Measurements from ENCODE around the gene EMD. TPM values are rescaled to one million over a fixed set of nuclear protein-coding genes. Genes with fewer than 3 reads are reported as not detected.
"Not testable (repeated sequence)": the region's sequence is repeated elsewhere in the genome, so short reads cannot be mapped to it uniquely, and the experiment has no call there.

Gene EMD
- total RNA-seq = 42.5 and 45.9 TPM in 2 replicates
- long read RNA-seq, partial matches to known transcripts = 0 of 2 reads
- long read RNA-seq, other reads (novel, unspliced or antisense) = 0 of 2 reads

- DNase-seq (ENCODE audit: low spot score, unreplicated experiment) = peak; percentile 91
- Mint-ChIP-seq H3K4me3 (ENCODE audit: low read depth) (peak within 1 kb of the TSS; percentile 80), H3K9me3 (ENCODE audit: low read depth) (peaks cover 2% of the 10 kb centered on the region), H3K27ac (peak within 1 kb of the TSS; percentile 95), H3K36me3 (ENCODE audit: insufficient read depth) (peaks cover 2% of the 10 kb centered on the region), H3K27me3 (no peaks in the 10 kb centered on the region), H3K4me1 (ENCODE audit: low read depth) (peaks cover 9% of the 10 kb centered on the region)
- TF ChIP-seq CTCF (IDR thresholded peaks at IDR 0.05; ENCODE audit: unreplicated experiment) = no peak
Measured at GRCh38 chrX:154378799-154379568, at the start of gene EMD. EMD (plus strand) TSS chrX:154379295; CDS start chrX:154379485, 190 bp downstream.

GRCh38 chrX:154332561-154332960, 46.5 kb upstream of the EMD start:
- Mint-ChIP-seq H3K9me3 (ENCODE audit: low read depth) (no peaks in the 10 kb centered on the region), H3K4me3 (ENCODE audit: low read depth) (no peak overlapping the region), H3K27me3 (no peaks in the 10 kb centered on the region), H3K27ac (no peak overlapping the region), H3K36me3 (ENCODE audit: insufficient read depth) (no peaks in the 10 kb centered on the region), H3K4me1 (ENCODE audit: low read depth) (peaks cover 2% of the 10 kb centered on the region)
- DNase-seq (ENCODE audit: low spot score, unreplicated experiment) = no peak
- TF ChIP-seq CTCF (IDR thresholded peaks at IDR 0.05; ENCODE audit: unreplicated experiment) = no peak

- no peaks in the 10 kb centered on the region for H3K9me3 Mint-ChIP-seq (ENCODE audit: low read depth)
- no peak overlapping the region for H3K27ac Mint-ChIP-seq
- no peaks in the 10 kb centered on the region for H3K36me3 Mint-ChIP-seq (ENCODE audit: insufficient read depth)
- no peak overlapping the region for H3K4me3 Mint-ChIP-seq (ENCODE audit: low read depth)
- DNase-seq (ENCODE audit: low spot score, unreplicated experiment) = no peak
- peaks cover 2% of the 10 kb centered on the region for H3K4me1 Mint-ChIP-seq (ENCODE audit: low read depth)
- TF ChIP-seq CTCF (IDR thresholded peaks at IDR 0.05; ENCODE audit: unreplicated experiment) = no peak
- H3K27me3 Mint-ChIP-seq = no peaks in the 10 kb centered on the region
Measured at GRCh38 chrX:154333116-154333515, 46.0 kb upstream of the EMD start.

GRCh38 chrX:154333837-154334271, 45.2 kb upstream of the EMD start:
- H3K27me3 Mint-ChIP-seq = no peaks in the 10 kb centered on the region
- no peak for DNase-seq (ENCODE audit: low spot score, unreplicated experiment)
- H3K4me3 Mint-ChIP-seq (ENCODE audit: low read depth) = no peak overlapping the region
- H3K9me3 Mint-ChIP-seq (ENCODE audit: low read depth) = no peaks in the 10 kb centered on the region
- no peaks in the 10 kb centered on the region for H3K36me3 Mint-ChIP-seq (ENCODE audit: insufficient read depth)
- no peak overlapping the region for H3K27ac Mint-ChIP-seq
- H3K4me1 Mint-ChIP-seq (ENCODE audit: low read depth) = peaks cover 2% of the 10 kb centered on the region
- no peak for TF ChIP-seq CTCF (IDR thresholded peaks at IDR 0.05; ENCODE audit: unreplicated experiment)

GRCh38 chrX:154334496-154334895, 44.6 kb upstream of the EMD start:
- Mint-ChIP-seq H3K27ac (no peak overlapping the region), H3K36me3 (ENCODE audit: insufficient read depth) (no peaks in the 10 kb centered on the region), H3K4me1 (ENCODE audit: low read depth) (peaks cover 1% of the 10 kb centered on the region), H3K27me3 (no peaks in the 10 kb centered on the region), H3K4me3 (ENCODE audit: low read depth) (no peak overlapping the region), H3K9me3 (ENCODE audit: low read depth) (no peaks in the 10 kb centered on the region)
- DNase-seq (ENCODE audit: low spot score, unreplicated experiment) = no peak
- no peak for TF ChIP-seq CTCF (IDR thresholded peaks at IDR 0.05; ENCODE audit: unreplicated experiment)

GRCh38 chrX:154341399-154342298, 37.4 kb upstream of the EMD start:
- DNase-seq (ENCODE audit: low spot score, unreplicated experiment); H3K9me3 Mint-ChIP-seq (ENCODE audit: low read depth); H3K4me1 Mint-ChIP-seq (ENCODE audit: low read depth); H3K27ac Mint-ChIP-seq; H3K27me3 Mint-ChIP-seq; H3K36me3 Mint-ChIP-seq (ENCODE audit: insufficient read depth); H3K4me3 Mint-ChIP-seq (ENCODE audit: low read depth): not testable (repeated sequence)

- not testable (repeated sequence) for H3K4me1 Mint-ChIP-seq (ENCODE audit: low read depth); H3K9me3 Mint-ChIP-seq (ENCODE audit: low read depth); H3K36me3 Mint-ChIP-seq (ENCODE audit: insufficient read depth); H3K27ac Mint-ChIP-seq; DNase-seq (ENCODE audit: low spot score, unreplicated experiment); H3K27me3 Mint-ChIP-seq; H3K4me3 Mint-ChIP-seq (ENCODE audit: low read depth)
Measured at GRCh38 chrX:154343063-154343462, 36.0 kb upstream of the EMD start.

- H3K4me3 Mint-ChIP-seq (ENCODE audit: low read depth) = not testable (repeated sequence)
Measured at GRCh38 chrX:154343620-154344019, 35.5 kb upstream of the EMD start.

More at GRCh38 chrX:154343620-154344019, 35.5 kb upstream of the EMD start:
- H3K27me3 Mint-ChIP-seq; H3K9me3 Mint-ChIP-seq (ENCODE audit: low read depth); H3K36me3 Mint-ChIP-seq (ENCODE audit: insufficient read depth); H3K27ac Mint-ChIP-seq; DNase-seq (ENCODE audit: low spot score, unreplicated experiment); H3K4me1 Mint-ChIP-seq (ENCODE audit: low read depth): not testable (repeated sequence)

Measured in progenitor cell of endocrine pancreas (in vitro differentiated cells).